GM23338 (cell line): ENCODE data around the gene COL20A1.

Experiments
- CREB1 ChIP-seq: fragments of 250-450 bp; sonication (Bioruptor Pico); IDR thresholded peaks from 2 replicates; pipeline ENCODE4 v1.5.0; 2020; ENCODE audit warnings: low read depth, mild to moderate bottlenecking, moderate library complexity
- EZH2 ChIP-seq: fragments of 200-600 bp; sonication (generic); IDR thresholded peaks from one replicate; pipeline ENCODE4 v1.8.0; 2017; ENCODE audit warnings: antibody characterized with exemption, mild to moderate bottlenecking, low read depth; ENCODE audit not compliant: unreplicated experiment
- EZH2phosphoT487 ChIP-seq: fragments of 200-600 bp; sonication (generic); IDR thresholded peaks from one replicate; pipeline ENCODE4 v1.8.1; 2018; ENCODE audit warnings: antibody characterized with exemption; ENCODE audit not compliant: unreplicated experiment
- JUNB ChIP-seq: IDR thresholded peaks from one replicate; pipeline ENCODE4 v1.6.1; 2016; ENCODE audit warnings: antibody characterized with exemption; ENCODE audit not compliant: unreplicated experiment
- POLR2AphosphoS5 ChIP-seq: IDR thresholded peaks from 2 replicates; pipeline ENCODE4 v1.6.1; 2016; ENCODE audit warnings: antibody characterized with exemption, low read depth
- TF ChIP-seq, protein P1 (sequence below), 2 experiments: fragments of 200-600 bp in 1 of 2; sonication (generic) in 1 of 2; conservative IDR thresholded peaks; 2 replicates each; pipeline versions ENCODE4 v1.5.1 to v1.6.1; 2016 to 2017; ENCODE audit warnings: antibody characterized with exemption in 2 of 2, low read depth in 2 of 2, mild to moderate bottlenecking in 2 of 2, moderate library complexity in 1 of 2
- TF ChIP-seq, protein P2 (sequence below): IDR thresholded peaks from 2 replicates; pipeline ENCODE4 v1.6.1; 2016; ENCODE audit warnings: antibody characterized with exemption

DNA sequence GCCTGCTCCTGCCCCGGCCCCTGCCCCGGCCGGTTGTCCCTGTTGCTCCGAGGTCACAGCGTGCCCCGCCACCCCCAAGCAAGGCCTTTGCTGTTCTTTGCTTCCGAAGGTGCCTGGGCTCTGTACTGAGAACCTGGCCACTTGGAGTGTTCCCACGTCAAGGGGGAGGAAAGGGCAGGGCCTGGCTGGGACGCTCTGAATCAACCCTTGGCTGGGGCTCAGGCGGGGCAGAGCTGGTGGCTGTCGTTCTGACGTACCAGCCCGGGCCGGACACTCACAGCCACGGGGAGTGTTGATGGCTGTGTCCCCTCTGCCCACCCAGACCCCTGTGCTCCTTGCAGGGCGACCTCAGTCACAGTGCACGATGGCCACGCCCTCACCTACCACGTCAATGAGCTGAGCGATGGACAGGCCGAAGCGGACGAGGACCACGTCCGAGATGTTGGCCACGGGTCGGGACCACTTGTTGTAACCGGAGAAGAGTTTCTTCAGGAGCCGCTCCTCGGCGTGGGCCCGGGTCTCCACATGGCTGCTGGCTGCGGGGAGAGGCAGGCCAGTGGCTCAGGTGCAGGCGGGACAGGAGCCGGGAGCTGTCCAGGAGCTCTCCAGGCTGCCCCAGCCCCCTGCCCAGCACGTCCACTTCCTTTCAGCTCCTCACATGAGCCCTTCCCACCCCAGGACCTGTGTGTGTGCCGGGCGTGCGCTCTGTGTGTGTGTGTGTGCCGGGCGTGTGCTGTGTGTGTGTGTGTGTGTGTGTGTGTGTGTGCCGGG lies 66.4 kb downstream of the COL20A1 start:
- no peak for TF ChIP-seq EZH2phosphoT487
- TF ChIP-seq, protein P1, sequence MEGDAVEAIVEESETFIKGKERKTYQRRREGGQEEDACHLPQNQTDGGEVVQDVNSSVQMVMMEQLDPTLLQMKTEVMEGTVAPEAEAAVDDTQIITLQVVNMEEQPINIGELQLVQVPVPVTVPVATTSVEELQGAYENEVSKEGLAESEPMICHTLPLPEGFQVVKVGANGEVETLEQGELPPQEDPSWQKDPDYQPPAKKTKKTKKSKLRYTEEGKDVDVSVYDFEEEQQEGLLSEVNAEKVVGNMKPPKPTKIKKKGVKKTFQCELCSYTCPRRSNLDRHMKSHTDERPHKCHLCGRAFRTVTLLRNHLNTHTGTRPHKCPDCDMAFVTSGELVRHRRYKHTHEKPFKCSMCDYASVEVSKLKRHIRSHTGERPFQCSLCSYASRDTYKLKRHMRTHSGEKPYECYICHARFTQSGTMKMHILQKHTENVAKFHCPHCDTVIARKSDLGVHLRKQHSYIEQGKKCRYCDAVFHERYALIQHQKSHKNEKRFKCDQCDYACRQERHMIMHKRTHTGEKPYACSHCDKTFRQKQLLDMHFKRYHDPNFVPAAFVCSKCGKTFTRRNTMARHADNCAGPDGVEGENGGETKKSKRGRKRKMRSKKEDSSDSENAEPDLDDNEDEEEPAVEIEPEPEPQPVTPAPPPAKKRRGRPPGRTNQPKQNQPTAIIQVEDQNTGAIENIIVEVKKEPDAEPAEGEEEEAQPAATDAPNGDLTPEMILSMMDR (conservative IDR thresholded peaks at IDR 0.05; ENCODE audit: low read depth in 2 of 2): no peak
- TF ChIP-seq POLR2AphosphoS5: no peak
- no peak for TF ChIP-seq JUNB
- TF ChIP-seq, protein P2, sequence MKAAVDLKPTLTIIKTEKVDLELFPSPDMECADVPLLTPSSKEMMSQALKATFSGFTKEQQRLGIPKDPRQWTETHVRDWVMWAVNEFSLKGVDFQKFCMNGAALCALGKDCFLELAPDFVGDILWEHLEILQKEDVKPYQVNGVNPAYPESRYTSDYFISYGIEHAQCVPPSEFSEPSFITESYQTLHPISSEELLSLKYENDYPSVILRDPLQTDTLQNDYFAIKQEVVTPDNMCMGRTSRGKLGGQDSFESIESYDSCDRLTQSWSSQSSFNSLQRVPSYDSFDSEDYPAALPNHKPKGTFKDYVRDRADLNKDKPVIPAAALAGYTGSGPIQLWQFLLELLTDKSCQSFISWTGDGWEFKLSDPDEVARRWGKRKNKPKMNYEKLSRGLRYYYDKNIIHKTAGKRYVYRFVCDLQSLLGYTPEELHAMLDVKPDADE: no peak
- no peak for TF ChIP-seq EZH2
- no peak for TF ChIP-seq CREB1 (CRISPR knock-in tag)
